Hematopoietic multipotent progenitor cell treated with erythropoietin and hydrocortisone succinate and interleukin-3 and kit ligand, for 6 days (in vitro differentiated cells): ENCODE data around the gene C15orf39.

Experiments
- DNase-seq: peaks from one replicate; pipeline ENCODE4 v3.0.0-alpha.2; 2015

Gene C15orf39

DNA sequence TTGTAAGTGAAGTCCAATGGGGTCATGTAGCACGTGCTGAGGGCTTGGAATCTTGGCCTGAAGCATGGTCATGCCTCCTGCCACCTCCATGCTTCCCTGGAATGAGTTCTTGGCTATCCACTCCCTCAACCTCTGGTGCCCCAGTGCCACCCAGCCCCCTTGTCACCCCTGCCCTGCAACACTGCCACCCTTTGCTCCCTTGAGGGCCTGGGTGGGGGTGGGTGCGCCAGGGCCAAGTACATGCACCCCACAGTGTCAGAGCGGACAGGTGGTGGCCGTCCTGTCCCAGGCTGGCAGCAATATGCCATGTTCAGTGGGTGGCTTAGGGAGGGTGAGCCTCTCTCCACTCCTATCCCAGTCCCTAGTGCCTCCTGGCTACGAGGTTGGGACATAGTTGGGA is 27.6 kb upstream of the C15orf39 start:
- DNase-seq, result no peak

DNA sequence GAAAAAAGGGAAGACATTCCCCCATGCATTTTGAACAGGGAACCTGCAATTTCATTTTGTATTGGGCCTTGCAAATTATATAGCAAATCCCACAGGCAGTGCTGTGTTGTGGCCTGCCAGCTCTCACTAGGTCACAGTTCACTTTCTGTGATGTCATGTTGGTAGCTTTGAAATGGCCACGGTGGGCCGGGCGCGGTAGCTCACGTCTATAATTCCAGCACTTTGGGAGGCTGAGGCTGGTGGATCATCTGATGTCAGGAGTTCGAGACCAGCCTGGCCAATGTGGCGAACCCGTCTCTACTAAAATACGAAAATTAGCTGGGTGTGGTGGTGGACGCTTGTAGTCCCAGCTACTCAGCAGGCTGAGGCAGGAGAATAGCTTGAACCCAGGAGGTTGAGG is 27.0 kb upstream of the C15orf39 start:
- DNase-seq, result no peak

DNA sequence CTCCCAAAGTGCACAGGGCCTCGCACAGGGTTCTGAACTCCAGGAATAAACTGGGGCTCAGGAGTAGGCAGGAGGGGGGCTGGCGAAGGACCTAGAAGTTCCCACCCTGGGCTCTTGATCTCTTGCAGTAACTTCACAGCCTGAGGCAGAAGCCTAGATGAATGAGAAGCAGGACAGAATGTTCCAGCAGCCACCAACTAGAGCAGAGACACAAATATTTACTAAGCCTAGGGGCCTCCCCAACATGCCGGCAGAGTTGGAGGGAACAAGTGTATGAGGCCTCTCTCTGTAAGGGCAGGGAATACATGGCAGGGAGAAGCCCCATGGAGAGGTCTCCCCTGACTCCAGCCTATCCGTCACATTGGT is 25.3 kb upstream of the C15orf39 start:
- no peak for DNase-seq

DNA sequence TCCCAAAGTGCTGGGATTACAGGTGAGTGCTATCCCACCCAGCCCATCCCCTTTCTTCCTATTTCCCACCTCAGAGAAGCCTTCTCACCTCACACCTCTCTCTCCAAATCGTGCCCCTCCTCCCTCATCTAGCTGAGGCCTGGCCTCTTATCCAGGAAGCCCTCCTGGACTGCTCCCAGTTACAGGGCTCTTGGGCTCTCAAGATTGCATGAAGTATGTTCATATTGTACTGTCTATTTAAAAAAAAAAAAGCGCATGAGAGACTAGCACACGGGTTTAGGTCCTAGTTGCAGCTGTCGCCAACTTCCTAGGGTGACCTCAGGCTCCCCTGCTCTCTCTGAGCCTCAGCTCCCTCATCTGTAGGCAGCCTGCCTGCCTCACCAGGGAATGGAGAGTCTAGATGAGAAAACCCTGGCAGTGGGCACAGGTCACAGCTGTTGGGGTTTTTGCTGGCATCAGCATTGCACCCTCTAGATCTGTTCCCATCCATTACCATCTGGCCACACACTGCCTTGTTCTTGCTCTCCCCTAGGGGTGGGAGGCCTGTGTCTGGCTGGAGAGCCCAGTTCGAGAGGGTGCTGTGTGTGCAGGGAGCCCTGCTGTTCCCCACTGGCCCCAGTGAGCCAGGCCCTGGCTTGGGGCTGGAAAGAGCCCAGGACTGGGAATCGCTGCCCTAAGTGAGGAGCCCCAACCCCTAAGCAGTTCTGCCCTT is 24.2 kb upstream of the C15orf39 start:
- DNase-seq, result peak; percentile 61

DNA sequence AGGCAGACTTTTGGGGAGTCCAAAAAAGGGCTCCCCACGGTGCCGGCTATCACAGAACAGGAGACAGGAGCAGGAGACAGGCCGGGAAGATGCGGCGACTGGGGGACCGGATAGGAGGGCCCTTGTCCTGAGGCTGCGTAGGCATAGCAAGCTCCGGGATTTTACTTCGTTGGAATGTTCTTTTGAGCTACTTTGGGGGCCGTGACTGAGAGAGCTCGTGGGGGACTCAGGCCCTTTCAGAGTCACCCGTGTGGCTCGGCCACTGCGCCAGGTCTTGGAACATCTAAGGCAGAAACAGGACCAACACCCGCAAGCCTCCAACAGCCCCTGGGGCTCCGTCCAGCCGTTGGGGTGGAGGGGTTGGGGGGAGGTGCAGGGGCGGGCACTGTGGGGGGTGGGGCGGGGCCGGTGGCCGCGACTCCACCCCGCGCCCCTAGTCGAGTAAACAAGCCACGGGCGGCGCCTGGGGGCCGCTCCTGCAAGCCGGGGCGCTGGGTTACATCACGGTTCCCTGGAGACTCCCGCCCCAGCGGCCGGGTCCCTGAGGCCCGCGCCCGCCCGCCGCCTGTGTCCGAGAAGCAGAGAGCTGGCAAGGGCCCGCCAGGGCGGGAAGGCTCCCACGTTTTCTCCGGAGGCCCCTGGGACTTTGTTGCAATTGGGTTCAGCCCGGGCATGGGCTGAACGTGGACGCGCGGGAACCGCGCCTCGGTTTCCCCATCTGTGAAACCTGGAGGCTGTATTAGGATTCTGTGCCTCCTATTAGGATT is 23.3 kb upstream of the C15orf39 start:
- peak; percentile 83 for DNase-seq

DNA sequence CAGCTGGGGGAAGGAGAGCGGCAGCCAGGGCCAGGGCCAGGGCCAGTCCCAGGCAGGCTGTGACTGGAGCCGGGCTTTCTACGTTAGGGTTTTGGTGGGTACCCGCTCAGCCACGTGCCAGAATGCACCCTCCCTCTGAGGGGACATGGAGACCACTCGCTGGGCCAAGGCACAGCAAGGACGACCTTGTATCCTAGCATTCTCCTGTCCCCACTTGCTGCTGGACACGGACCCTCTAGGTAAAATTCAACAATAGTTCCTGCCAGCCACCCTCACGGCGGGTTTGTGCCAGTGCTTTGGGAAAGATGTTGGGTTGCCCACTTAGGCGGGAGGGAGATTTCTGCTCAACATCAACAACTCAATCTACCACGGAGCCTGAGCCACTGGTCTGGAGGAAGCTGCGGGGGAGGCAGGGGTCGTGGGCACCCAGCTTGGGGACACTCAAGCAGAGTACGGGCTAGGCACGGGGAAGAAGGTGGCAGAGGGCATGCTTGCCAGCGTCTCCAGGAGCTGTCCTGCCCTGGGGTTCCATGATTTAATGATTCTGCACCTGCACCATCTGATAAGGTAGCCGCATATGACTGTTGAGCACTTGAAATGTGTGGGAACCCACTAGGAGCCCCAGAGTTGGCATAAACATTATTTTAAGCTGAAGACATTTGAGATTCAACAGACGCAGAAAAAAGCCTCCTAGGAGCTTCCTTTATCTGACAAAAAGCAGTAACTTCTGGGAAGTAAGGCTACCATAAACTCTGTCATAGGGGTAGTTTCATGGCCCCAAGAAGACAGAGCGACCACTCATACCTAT is 22.5 kb upstream of the C15orf39 start:
- peak; percentile 67 for DNase-seq

DNA sequence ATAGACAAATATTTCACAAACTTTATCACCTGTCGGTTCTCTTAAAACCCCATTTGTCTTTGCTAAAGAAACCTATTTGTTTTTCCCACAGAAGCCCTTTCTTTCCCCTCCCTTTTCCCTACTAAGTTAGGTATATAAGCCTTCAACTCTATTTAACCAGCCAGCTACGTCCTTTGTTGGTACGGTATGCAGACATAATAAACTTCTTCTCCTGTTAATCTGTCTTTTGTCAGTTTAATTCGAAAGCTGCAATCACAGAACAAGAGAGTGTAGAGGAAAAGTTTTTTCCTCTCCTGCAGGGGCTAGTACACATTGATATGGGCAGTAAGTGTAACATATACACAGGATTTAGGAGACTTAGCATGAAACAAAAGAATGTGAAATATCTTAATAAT is 21.9 kb upstream of the C15orf39 start:
- DNase-seq, result no peak

DNA sequence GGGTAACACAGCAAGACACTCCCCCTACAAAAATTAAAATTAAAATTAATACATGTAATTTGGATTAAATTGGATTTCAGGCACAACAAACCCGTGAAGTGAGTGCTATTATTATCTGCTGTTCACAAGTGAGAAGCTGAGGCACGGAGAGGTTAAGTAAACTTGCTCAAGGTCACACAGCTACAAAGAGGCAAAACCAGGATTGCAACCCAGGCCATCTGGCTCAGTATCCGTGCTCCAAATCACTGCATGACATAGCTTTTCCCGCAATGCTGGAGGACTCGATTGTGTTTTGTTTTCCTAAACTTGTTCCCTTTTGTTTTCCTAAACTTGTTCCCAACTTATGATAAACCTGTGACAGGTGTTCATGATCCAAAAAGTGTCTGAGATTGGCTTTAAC is 19.9 kb upstream of the C15orf39 start:
- DNase-seq, result no peak

DNA sequence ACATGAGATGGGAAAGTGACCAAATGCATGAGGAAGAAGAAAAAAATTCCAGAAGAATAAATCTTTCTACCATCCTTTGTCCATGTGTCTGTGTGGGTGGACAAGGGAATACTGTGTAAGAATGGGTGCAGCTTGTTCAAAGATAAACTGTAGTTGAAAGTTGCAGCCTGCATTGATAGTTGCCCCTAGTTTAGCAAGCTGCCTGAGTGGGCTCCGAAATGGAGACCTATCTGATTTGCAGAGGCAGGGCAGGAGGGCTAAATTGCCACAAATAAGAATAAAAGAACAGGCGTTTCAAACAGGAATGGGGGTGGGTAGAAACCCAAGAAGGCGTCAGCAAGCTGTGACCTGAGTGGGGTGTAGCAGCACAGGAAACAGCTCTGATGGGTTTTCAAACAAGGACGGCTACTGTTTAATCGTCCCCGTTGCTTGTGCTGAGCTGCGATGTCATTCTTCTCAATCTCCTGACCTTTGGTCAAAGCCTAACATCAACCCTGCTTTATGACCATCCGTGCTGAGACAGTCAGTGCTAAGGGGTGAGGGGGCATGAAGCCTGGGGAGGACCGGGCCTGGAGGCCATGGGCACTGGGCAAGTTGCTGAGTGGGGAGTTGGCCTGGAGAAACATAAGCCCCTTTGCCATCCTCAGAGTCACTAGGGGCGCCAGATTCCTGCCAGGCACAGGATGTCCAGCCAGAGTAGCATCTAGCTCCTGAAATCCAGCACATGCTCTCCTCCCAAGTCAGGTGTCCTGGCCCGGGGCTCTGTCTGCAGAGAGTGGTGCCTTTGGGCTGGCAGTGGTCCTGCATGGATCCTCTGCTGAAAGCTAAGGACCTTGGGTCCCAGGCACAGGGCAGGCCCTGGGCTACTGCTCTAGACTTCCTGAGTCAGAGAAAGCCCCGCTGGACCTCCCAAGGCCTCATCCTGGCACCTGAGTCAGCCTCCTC is 19.2 kb upstream of the C15orf39 start:
- DNase-seq, result no peak

DNA sequence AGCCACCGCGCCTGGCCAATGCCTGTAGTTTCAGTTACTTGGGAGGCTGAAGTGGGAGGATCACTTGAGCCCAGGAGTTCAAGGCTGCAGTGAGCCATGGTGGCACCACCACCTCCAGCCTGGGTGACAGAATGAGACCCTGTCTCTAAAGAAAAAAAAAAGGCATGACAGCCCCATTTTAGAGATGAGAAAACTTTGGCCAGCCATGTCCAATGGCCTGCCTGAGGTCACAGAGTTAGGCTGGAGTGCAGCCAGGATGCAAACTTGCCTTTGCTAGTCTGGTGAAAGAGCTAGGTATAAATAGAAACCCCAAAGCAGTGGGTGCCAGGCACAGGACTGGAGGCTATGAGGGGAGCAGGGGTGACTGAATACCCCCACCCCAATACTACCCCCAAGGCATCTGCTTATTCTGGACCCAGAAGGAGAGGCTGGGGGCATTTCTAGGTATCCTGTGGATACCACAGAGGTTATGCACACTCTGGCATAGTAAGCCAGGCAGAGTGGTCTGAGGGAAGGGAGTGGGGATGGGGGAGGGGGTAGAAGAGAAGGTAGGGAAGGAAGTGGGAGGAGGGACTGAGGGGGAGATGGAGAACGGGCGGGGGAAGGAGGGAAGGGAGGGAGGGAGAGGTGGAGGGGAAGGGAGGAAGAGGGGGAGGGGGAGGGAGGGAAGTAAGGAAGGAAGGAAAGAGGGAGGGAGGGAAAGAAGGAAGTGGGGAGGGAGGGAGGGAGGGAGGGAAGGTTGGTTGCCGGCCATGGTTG is 16.2 kb upstream of the C15orf39 start:
- no peak for DNase-seq

DNA sequence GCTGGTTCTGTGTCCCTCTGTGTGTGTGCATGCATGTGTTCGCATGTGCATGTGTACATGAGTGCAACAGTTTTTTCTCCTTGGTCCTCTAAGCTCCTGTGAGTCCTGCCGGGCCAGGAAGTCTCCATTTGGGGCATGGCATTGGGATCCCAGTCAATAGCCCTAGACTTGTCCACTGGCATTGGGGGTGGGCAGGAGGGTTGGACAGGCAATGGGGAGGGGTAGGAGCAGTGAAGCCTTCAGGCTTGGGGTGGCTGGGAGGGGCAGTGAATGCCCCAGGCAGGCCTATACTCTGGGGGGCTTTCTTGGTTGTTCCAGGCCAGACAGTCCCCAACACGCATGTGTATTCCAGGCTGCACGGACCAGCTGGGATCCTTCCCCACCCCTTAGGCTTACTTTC is 15.6 kb upstream of the C15orf39 start:
- no peak for DNase-seq

DNA sequence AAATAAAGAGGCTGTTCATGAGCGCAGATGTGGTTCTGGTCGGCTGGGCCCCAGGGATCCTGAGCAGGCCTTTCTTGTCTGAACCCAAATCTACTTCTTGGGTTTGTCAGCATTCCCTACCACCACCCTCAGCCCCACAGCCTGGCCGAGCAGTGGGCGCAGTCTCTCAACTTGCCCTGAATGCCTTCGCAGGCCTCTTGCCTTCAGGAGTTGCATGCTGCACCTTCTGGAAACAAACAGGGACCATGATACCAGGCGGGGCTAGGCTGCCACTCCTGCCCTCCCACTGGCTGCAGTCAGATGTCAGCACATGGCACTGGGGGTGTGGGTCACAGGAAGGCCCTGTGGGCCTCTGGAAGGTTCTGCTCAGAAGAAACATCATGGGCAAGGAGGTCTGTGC is 13.2 kb upstream of the C15orf39 start:
- DNase-seq, result no peak

DNA sequence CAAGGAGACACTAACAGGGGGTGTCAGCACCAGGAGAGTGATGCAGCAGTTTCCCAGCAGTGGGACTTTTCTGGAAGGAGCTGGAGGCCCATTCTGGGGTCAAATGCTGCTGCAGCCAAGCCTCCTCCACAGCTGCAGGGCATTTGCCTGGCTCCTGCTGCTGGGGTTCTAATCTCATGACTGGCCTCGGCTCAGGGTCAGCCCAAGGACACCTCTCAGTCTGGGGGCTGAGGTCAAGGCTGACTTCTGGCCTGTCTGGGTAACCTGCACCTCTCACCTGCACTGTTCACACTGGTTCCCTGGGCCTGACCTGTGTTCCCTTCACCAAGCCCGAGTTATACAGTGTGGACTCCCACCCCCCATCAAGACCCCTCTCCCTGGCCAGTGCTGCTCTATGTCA is 10.4 kb upstream of the C15orf39 start:
- DNase-seq, result no peak

DNA sequence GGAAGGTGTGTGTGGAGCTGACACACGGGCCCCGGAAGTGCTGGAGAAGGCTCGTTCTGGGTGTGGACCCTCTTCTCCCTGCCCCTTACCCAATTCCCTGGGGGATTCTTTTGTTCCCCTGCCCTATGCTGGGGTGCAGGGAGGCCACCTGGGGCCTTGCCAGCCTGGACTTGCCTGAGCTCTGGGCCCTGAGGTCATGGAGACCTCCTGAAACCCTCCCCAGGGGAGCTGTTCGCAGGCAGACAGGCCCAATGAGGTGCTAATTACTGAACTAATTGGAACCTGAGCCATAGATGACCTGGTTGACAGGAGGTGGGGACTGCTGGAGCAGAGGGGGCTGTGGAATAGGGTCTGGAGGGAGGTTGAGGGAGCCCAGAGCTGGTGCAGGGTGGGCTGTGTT is 9.4 kb upstream of the C15orf39 start:
- DNase-seq, result no peak

DNA sequence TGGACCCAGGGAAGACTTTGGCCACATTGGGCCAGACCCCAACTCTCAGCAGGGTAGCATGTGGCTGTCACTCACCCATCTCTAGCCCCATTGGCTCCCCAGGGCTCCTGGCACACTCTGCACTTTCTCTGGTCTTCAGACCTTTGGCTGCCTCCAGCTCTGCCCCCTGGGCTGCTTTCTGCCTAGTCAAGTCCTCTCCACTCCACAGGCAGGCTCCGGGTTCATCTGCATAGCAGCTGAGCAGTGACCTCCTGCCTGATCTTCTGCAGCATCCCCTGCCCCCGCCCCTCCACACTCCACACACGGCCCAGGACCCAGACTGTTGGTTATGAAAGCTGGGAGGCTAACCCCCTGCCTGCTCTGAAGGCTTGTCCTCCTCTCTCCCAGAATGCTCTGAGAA is 8.4 kb upstream of the C15orf39 start:
- no peak for DNase-seq

DNA sequence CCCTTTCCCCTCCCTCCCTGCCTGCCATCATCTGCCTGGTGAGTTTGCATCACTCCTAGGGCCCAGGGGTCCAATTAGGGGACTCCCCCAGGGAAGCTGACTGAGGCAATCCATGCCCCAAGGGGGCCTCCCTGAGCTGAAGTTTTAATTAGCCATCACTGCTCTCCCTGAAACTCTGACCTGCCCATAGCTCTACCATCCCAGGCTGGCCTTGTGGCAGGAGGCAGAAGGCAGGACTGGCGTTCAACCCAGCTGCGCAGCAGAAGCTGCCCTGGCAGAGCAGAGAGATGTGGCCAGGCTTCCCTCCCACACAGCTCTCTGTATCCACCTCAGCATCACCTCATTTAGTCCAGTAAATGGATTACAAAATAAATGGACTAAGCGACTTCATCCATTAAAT is 7.7 kb upstream of the C15orf39 start:
- no peak for DNase-seq

DNA sequence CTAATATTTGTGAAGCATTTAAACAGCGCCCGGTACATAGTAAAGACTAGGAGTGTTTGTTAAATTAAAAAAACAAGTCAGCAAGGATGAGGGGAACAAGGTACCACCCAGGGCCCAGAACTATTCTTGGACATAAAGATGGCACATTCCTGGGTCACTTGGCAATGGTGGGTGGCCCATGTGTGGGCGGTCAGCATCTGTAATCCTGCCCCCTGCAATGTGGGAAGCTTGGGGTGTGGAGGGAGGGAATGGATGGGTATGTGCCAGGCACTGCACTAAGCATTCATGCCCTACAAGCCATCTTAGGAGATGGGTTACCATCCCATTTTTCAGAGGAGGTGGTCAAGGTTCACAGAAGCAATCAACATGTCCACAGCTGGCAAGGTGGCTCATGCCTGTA is 7.3 kb upstream of the C15orf39 start:
- no peak for DNase-seq

DNA sequence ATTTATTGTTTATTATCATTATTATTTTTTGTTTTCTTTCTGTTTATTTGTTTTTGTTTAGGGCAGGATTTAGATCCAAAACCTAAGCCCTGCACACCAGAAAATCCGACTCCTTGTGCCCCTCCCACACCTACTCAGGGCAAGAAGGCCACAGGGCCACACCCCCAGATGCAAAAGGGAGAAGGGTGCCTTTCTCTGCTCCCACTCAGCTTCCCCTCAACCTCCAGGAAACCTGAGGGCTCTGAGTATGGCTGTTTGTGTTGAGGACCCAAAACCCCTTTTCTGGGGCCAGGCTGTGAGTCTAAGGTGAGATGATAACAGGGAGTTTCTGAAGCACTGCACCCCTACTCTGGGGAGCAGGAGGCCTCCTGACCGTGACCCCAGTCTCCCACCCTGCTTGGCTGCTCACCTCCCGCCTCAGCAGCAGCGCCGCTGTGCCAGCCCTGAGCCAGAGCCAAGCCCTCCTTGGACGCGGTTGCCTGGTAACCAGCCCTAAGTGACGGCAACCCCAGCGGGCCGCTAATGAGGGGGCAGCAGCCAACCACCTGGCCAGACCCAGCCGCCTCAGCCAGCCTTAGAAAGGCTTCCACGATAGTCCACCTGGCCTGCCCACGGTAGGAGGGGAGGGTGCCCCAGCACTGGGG is 6.4 kb upstream of the C15orf39 start:
- peak; percentile 69 for DNase-seq

DNA sequence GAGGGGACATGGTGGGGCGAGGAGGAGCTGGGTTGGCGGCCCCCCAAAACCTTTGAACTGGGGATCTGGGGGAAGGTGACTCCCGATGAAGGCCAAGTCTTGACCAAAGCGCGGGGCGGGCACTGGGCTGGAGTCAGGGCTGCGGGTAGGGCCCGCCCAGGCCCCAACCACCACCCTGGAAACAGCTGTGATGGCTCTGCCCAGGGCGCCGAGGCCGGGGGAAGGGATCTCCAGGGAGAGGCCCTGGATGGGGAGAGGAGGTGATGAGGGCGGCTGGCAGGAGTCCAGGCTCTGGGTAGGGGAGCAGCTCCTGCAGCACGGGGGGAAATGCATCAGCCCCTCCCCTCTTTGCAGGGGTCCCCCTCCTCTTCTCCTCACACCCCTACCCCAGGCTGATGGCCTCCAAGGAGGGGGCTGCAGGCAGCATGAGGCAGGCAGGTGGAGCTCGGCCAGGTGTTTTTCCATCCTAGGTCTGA is 5.9 kb upstream of the C15orf39 start:
- peak; percentile 46 for DNase-seq

DNA sequence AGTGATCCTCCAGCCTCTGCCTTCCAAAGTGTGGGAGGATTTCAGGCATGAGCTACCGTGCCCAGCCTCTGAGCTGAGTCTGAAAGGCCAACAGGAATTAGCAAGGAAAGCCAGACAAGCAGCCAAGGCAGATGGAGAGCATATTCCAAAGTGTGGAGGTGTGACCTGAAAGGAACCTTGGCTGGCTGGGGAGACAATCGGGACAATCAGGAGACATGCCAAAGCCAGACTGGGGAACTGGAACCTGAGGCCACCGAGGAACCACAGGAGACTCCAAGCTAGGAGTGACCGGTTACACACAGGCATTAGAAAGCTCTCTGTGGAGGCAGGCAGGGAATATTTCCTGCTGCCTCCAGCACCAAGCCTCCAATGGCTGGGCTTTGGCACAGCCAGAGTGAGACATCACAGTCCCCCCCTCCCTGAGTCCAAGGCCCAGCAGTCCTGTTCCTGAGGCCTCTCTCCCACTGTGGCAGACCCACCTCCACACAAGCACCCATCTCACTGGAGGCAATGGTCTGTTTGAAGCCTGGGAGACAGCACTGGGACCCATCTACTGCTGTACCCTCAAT is 4.5 kb upstream of the C15orf39 start:
- DNase-seq, result no peak
